SK-N-DZ (cell line): ENCODE results near the gene CCDC9.
"Not testable (repeated sequence)": the region's sequence is repeated elsewhere in the genome, so short reads cannot be mapped to it uniquely, and the experiment has no call there.

Experiments used
- DNase-seq: peaks from one replicate; pipeline ENCODE4 v3.0.0-alpha.2; 2015; ENCODE audit warnings: low spot score

The CCDC9 gene

DNA sequence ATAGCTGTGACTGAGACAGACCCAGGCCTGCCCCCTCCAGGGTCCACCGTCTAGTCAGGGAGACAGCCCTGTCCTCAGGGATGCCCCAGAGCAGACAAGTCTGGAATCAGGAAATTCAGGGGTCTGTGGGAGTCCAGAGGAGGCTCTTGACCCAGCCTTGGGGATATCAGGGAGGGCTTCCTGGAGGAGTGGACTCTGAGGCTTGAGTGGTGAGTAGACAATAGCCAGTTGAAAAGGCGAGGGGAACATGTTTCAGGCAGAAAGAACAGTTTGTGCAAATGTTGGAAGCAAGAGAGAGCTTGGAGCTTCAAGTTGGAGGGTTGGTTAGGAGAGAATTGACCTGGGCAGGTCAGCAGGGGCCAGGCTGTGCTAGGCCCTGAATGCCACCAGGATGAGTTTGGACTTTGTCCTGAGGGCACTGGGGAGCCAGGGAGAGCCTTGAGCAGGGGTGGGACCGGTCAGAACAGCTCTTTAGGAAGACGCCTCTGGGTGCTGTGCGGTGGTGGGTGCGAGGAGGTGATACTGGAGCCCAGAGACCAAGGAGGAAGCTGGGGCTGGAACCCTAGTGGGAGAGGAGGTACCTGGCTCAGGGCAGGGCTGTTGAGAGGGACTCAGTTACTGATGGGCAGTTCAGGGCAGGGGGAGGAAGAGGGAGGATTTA, 2.7 kb downstream of the CCDC9 start:
- DNase-seq, result no peak

DNA sequence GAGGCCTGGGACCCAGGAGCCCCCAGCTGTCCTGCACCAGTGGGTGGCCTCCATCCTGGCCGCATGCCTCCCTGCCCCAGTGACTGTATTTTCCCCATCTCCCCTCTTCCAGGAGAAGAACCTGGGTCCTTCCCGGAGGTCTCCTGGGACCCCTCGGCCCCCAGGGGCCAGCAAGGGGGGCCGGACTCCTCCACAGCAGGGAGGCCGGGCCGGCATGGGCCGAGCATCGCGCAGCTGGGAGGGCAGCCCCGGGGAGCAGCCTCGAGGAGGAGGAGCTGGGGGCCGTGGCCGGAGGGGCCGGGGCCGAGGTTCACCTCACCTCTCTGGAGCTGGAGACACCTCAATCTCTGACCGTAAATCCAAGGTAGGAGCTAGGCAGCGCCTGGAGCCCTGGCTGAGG, 4.2 kb downstream of the CCDC9 start:
- DNase-seq, result no peak

DNA sequence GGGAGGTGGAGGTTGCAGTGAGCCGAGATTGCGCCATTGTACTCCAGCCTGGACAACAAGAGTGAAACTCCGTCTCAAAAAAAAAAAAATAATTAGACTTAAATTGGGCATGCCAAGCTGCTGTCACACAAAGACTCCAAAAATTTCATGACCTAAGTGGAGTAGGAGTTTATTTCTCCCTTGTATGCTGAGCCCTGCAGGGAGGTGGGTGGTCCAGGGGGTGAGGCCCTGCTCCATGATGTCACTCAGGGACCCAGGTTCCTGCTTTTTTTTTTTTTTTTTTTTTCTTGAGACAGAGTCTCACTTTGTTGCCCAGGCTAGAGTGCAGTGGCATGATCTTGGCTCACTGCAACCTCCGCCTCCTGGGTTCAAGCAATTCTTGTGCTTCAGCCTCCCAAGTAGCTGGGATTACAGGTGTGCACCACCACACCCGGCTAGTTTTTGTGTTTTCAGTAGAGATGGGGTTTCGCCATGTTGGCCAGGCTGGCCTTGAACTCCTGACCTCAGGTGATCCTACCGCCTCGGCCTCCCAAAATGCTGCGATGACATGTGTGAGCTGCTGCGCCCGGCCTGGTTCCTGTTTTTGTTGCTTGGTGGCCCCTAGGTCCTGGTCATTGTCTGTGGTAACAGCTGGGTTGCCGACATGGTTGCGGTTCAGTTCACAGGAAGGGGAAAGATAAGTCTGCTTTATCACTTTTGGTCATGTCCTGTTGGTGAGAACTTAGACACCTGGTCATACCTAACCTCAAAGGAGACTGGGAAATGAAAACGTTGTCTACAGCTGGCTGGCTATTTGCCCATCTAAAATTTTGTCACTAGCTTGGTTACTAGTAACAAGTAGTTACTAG, 5.8 kb downstream of the CCDC9 start:
- not testable (repeated sequence) for DNase-seq

DNA sequence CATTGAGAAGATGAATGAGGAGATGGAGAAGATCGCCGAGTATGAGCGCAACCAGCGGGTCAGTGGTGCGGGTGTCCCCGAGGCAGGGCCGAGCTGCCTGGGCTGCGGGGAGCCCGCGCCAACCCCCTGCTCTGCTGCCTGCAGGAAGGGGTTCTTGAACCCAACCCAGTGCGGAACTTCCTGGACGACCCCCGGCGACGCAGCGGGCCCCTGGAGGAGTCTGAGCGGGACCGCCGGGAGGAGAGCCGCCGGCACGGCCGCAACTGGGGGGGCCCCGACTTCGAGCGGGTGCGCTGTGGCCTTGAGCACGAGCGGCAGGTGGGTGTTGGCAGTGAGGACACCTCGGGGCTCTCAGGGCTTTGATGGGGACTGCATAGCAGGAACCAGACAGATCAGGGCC, 8.3 kb downstream of the CCDC9 start:
- DNase-seq, result no peak

DNA sequence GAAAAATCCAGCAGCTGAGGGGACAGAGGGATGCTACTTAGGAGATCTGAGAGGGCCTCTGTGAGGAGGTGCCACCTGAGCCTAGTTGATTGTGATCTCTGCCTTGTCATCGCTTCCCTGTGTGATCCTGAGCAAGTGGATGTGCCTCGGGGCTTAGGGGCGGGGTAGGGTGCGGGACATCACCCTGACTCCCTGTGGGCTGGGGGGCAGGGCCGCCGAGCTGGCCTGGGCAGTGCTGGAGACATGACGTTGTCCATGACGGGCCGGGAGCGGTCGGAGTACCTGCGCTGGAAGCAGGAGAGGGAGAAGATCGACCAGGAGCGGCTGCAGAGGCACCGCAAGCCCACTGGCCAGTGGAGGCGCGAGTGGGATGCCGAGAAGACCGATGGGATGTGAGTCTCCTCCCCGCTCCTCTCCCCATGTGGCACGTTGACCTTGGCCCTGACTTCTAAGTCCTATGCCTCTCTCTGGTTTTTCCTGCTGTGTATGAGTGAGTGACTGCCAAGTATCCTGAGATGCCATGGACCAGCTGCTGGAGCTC, 10.1 kb downstream of the CCDC9 start:
- DNase-seq, result no peak

DNA sequence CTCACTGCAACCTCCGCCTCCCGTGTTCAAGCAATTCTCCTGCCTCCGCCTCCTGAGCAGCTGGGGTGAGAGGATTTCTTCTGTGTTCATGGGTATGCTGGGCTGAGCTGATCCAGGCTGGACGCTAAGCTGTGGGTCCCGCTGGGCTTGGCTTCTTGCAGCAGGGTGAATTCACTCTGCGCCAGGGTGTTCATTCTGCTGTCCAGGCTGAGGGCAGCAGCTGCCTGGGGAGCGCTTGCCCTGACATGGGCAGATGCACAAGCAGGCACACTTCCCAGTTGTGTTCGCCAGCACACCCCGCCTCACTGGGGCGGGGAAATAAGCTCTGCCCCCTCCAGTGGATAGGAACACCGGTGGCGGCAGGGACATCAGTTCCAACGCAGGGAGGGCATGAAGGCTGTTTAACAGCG, 11.0 kb downstream of the CCDC9 start:
- no peak for DNase-seq

DNA sequence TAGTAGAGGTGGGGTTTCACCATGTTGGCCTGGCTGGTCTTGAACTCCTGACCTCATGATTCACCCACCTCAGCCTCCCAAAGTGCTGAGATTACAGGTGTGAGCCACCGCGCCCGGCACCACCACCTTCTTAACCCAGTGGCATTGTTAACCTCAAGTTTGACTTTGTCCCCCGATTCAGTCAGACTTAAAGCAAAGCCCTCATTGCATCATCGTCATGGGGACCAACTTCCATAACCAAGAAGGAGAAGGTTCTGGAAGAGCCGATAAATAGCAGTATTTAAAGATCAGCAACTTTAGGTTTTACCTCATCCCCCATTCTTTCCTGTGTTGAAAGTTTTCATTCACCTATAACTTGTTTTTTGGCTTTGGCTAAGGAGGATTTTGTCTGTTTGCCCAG, 11.7 kb downstream of the CCDC9 start:
- no peak for DNase-seq

DNA sequence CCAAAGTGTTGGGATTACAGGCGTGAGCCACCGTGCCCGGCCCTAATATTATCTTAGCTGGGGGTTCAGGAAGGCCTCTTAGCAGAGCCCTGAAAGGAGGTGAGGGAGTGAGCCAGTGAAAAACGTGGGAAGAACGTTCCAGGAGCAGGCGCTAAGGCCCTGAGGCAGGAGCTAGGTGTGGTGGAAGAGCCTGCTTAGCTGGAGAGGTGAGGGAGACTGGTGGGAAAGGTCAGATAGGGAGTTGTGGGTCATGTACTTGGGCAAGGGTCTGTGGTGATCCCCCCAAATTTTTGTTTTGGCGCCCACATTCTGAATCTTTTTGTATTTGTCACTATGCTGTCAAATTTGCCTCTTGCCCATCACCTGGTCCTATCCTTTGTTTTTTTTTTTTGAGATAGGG, 13.3 kb downstream of the CCDC9 start:
- DNase-seq, result no peak

DNA sequence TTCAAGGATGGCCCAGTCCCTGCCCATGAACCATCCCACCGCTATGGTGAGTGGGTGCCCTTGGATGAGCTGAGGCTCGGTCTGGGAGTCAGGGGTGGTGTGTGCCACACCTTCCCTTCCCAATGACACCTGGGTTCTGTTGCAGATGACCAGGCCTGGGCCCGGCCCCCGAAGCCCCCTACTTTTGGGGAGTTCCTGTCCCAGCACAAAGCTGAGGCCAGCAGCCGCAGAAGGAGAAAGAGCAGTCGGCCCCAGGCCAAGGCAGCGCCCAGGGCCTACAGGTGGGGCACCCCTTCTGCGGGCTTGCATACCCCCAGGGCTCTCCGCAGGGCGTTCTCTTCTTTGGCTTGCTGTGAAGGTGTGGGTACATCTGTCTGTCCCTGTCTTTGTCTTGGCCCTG, 14.1 kb downstream of the CCDC9 start:
- no peak for DNase-seq

DNA sequence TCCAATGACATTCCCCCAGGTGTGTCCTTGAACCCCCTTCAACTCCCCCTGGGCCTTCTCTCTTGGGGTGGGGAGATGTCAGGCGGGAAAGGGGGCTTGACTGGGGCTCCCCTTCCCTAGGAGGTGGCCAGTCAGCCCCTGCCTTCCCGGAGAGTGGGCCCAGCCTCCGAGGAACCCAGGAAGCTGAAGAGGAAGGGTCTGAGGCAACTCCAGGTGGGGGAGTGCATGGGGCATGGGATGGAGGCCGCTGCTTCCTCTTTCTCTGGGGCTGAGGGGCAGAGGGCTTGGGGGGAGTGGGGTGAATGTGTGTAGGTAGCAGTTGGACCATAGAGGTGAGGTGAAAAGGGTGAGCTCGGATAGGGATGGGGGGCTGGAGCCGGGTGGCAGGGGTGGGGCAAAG, 15.6 kb downstream of the CCDC9 start:
- no peak for DNase-seq

DNA sequence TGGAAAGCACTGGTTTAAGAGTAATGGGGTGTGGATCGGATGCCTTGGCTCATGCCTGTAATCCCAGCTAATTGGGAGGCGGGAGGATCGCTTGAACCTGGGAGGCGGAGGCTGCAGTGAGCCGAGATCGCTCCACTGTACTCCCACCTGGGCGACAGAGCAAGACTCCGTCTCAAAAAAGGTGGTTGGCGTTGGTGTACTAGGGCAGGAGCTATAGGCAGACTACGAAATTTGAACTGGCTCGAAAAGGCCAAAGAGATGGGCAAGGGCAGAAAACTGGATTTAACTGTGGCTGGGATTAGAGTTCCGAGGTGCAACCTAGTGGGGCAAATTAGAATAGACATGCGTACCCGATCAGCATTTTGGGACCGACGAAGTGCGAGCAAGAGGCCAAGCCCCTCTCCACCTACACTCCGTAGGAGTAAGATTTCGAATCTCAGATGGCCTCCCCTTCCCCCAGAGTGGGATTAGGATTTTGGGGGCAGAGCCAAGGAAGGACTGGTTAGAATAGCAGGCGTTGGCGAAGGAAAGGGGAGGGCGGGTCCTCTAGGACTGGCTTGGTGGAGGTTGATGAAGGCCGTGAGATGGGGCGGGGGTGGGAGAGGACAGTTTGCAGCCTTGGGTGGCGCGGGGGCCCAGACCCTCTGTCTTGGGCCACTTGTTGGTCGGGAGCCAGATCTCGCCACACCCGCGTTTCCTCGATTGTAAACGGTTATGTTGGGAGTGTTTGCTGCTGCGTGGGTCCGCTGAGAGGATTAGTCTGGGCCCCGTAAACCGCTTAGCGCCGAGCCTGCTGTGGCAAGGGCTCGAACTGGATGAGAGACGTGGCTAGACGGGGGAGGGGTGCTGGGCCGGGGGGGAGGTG, 16.4 kb downstream of the CCDC9 start:
- DNase-seq, result no peak

DNA sequence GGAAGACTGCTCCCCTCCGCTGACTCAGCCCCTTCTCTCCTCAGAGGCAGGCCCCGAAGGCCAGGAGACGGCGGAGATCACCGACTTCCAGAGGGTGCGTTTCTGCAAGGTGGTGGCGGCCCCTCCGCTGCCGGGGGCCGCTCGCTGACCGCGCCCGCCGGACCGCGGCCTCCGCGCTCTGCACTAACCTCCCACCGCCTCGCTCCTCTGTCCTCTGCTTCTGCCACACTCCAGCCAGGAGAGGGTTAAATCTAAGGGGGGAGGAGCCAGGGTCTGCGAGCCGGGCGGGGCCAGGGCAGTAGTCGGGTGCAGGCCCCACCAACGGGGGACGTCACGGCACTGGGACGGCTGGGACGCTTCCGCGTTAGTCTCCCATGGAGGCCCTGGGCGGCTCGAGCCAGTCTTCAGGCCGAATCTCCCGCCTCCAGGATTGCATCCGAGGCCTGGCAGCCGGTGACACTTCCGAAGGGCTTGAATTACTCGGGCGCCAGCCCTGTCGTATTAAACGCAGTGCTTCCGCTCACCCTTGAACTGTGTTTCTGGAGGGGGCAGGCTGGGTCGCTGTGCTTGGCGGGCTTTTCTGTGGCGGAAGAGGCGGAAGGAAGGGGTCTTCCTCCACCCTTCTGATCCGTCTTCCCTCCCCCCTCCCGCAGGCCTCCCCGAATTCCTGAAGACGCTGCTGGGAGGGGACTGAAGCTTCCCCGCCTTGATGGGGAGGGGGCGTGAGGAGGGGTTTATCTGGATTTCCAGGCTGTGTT, 17.2 kb downstream of the CCDC9 start:
- peak; percentile 83 for DNase-seq

DNA sequence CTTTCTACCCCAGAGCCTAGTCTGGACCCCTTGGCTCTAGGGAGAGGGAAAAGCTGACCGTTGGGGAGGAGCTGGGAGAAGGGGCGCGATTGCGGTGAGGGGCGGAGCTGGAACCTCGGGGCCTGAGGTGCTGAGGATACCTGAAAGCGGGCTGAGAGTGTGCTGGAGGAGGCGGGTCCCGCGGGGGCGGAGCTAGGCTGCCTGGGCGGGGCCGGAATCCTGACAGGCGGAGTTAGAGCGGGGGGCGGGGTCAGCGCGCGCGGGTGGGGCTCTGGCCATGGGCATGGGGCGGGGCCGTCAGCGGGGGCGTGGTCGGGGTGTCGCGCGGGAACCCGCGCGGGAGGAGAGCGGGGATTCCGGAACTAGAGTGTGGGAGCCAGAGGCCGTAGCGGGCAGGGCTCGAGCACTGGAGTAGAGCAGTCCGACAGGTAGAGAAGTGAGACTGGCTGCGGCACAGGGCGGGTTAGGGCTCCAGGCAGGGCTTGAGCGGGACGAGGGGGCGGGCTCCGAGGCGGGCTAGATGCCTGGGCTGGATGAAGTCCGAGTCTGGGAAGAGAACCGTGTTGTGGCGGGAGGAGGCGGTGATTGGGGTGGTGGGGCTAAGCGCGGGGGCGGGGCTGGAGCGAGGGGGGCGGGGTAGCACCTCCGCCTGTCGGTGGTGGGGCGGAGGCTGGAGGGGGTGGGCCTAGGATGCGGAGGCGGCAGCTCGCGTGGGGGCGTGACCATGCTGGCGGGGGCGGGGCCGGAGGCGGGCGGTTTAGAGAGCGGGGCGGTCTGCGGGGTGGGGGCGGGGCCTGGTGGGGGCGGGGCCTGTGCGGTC, 18.0 kb downstream of the CCDC9 start, which contains the start of gene INAFM1:
TSS of gene INAFM1 (plus strand) at position 815 of the 820 bp plus-strand sequence. CDS start 35 bp downstream, outside the sequence.
- DNase-seq, result peak; percentile 71

DNA sequence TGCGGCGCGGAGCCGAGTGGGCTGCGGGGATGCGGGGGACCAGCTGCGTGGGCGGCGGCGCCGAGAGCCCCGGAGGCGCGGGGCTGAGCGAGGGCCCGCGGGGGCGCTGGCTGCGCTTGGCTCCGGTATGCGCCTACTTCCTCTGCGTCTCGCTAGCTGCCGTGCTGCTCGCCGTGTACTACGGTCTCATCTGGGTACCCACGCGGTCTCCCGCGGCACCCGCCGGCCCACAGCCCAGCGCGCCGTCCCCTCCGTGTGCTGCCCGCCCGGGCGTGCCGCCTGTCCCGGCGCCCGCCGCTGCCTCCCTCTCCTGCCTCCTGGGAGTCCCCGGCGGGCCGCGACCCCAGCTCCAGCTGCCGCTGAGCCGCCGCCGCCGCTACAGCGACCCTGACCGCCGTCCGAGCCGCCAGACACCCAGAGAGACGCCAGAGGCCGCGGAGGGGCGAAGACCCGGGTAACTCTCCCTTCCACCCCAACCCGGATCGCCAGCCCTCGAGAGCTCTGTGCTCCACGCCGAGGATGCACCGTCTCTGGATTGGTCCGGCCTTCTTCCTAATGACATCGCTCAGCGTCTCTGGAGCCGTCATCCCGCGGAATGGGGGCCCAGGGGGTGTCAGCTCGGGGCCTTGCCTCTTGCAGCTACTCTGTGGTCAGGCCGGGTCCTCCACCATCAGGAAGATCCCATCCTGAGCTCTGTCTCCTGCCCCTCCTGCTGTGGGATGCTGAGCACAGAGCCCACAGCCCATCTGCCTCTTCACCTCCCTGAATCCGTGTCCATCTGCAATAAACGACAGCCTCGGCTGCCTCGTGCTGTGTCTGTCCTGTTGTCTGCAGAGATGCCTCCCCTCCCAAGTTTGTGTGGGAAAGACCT, 18.8 kb downstream of the CCDC9 start:
- DNase-seq, result peak; percentile 21

DNA sequence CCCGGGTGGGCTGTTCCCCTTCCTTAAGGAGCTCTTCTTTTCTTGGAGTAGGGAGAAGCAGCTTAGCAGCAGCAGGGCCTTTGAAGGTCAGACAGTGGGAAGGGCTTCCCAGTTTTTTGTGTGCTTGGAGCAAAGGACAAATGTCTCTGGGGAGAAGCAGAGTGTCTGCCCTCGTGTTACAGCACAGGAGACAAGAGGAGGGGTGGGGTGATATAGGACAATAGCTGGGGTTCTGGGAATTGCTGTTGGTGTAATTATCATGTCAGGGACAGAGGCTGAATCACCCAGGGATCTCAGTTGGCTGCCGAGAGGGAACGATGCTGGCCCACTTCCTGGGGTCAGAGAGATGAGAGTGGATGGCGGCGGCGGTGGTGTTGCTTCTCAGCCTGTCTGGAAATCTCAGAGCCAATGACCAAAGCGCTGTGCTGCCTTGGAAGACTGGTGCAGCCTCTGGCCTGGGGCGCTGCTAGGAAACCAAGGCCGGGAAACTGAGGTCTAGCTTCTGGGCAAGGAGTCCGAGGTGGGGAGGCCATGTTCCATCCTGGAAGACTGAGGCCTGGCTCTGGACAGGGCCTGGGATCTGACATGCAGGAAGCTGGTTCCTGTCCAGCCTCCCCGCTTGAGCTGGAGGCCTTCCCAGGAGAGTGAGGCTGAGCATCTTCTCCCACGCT, 19.6 kb downstream of the CCDC9 start:
- no peak for DNase-seq

DNA sequence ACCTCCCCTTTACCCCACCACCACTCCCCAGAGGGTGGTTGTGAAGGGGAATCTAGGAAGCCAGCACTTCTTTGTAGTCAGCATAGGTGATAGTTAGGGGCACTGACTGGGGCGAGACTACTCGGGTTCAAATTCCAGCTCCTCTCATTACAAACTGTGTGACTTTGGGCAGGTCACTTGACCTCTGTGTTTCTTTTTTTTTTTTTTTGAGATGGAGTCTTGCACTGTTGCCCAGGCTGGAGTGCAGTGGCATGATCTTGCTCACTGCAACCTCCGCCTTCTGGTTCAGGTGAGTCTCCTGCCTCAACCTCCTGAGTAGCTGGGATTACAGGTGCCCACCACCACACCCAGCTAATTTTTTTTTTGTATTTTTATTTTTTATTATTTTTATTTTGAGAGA, 20.2 kb downstream of the CCDC9 start:
- DNase-seq, result not testable (repeated sequence)

DNA sequence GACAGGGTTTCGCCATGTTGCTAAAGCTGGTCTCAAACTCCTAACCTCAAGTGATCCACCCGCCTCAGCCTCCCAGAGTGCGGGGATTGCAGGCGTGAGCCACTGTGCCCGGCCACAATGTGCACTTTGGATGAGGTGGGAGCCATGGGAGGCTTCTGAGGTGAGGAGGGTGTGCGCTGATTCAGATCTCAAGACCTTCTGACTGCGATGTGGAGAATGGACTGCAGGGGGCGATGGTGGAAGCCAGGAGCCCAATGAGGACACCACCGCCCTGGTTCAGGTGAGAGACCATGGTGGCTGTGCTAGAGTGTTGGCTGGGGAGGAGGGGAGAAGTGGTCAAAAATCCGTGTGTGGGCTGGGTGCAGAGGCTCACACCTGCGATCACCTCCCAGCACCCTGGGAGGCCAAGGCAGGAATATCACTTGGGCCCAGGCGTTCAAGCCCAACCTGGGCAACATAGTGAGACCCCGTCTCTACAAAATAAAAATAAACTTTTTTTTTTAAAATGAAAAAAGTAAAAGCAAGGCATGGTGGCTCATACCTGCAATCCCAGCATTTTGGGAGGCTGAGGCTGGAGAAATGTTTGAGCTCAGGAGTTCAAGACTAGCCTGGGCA, 24.0 kb downstream of the CCDC9 start:
- peak; percentile 24 for DNase-seq

DNA sequence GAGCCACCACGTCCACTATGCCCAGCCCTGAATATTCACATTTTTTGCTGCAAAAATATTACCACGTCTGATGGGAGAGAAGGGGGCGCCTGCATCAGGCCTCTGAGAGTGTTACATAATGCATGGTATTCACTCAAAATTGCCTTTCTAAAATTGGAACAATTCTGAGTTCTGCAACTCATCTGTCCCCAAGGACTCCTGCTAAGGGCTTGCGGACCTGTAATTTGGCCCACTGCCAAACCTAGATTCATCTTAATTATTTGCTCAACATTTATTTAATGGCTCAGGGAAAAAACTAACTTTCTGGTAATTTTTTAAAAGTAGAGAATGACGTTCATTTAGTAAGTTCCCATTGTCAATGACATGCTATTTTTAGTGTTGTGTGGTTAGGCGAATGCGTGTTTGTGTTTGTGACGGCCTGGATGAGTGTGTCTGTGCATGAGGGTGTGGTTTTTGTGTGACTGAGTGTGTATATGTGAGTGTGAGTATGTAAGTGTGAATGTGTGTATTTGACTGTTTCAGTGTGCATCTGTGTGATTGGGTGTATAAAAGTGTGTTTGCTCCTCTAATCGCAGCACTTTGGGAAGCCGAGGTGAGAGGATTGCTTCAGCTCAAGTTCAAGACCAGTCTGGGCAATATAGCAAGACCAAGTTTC, 27.2 kb downstream of the CCDC9 start:
- no peak for DNase-seq
